Chondrocyte (in vitro differentiated cells): Measurements from ENCODE around the gene KCTD19. TPM values are rescaled to one million over a fixed set of nuclear protein-coding genes. Genes with fewer than 3 reads are reported as not detected.
A peak's percentile ranks its signal among the peaks of the same experiment; 100 is the strongest.
"Not testable (repeated sequence)": the region's sequence is repeated elsewhere in the genome, so short reads cannot be mapped to it uniquely, and the experiment has no call there.

Experiments
- DNase-seq: peaks from one replicate; pipeline ENCODE4 v3.0.0; 2021; ENCODE audit warnings: mixed read lengths, low spot score
- H3K27ac Mint-ChIP-seq: one replicate; pipeline ENCODE4 v1.8.0; 2021; ENCODE audit warnings: mild to moderate bottlenecking, moderate library complexity, mixed read lengths; ENCODE audit not compliant: unreplicated experiment
- H3K27me3 Mint-ChIP-seq: 2 replicates; pipeline ENCODE4 v1.8.0; 2021; ENCODE audit warnings: low read depth, mixed read lengths
- H3K36me3 Mint-ChIP-seq: 2 replicates; pipeline ENCODE4 v1.8.0; 2021; ENCODE audit warnings: low read depth, mixed read lengths
- H3K4me1 Mint-ChIP-seq: 2 replicates; pipeline ENCODE4 v1.8.0; 2021; ENCODE audit warnings: low read depth, mild to moderate bottlenecking, mixed read lengths
- H3K4me3 Mint-ChIP-seq: one replicate; pipeline ENCODE4 v1.8.0; 2021; ENCODE audit warnings: mild to moderate bottlenecking, moderate library complexity, mixed read lengths; ENCODE audit not compliant: unreplicated experiment
- H3K9me3 Mint-ChIP-seq: 2 replicates; pipeline ENCODE4 v1.8.0; 2021; ENCODE audit warnings: low read depth, mixed read lengths
- long read RNA-seq: library from polyadenylated mRNA; stranded (forward); transcript quantifications from one replicate; pipeline ENCODE4 v2.0.0, GENCODE V29; 2021
- total RNA-seq: library from RNA; stranded (reverse); gene quantifications from 3 replicates; pipeline ENCODE4 v1.2.1, GENCODE V29; 2021
- TF ChIP-seq, protein P1 (sequence below): fragments of 200-600 bp; sonication (generic); IDR thresholded peaks from 2 replicates; pipeline ENCODE4 v1.5.0; 2021; ENCODE audit warnings: antibody characterized with exemption, mild to moderate bottlenecking, moderate library complexity

Gene KCTD19
- total RNA-seq = not detected in 3 replicates
- long read RNA-seq, partial matches to known transcripts = 0 of 2 reads
- long read RNA-seq, other reads (novel, unspliced or antisense) = 2 of 2 reads

DNA sequence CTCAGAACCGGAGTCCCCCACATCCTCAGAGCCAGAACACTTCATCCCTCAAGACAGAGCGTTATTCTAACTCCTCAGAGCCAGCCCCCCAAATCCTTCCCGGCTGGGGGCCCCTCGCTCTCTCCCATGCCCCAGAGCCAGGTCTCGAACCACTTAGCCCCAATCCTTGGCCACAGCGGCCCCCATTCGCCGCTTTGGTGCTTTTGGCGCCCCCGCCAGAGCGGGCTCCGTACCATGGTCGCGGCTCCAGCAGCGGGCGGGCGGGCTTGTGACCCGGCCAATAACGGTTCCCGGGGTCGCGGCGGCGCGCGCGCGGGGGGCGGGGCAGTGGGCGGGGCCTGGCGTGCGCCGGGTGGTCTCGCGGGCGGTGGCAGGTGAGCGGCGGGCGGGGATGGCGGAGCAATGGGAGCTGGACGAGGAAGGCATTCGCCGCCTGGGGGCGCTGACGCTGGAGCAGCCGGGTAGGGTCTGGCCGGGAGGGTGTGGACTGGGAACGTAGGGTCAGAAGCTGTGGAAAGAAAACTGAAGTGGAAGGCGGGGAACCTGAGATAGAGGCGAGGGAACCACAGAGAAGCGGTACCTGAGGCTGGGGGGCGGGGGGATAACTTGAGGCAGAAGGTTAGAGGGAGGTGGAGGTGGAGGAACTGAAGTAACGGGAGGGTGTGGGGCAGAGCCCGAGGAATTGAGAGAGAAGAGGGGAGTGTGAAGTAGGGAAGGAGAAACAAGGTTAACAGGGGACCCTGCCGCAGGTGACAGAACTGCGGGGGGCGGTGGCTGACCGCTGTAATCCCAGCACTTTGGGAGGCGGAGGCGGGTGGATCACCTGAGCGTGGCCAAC, at the start of gene KCTD19, which contains the start of gene LRRC36:
Gene KCTD19 (minus strand): TSS at position 270 of the 838 bp plus-strand sequence. CDS start 34 bp downstream, at position 236.
Gene LRRC36 (plus strand): TSS at position 344 of the 838 bp plus-strand sequence. CDS start 48 bp downstream, at position 392.
- TF ChIP-seq, protein P1, sequence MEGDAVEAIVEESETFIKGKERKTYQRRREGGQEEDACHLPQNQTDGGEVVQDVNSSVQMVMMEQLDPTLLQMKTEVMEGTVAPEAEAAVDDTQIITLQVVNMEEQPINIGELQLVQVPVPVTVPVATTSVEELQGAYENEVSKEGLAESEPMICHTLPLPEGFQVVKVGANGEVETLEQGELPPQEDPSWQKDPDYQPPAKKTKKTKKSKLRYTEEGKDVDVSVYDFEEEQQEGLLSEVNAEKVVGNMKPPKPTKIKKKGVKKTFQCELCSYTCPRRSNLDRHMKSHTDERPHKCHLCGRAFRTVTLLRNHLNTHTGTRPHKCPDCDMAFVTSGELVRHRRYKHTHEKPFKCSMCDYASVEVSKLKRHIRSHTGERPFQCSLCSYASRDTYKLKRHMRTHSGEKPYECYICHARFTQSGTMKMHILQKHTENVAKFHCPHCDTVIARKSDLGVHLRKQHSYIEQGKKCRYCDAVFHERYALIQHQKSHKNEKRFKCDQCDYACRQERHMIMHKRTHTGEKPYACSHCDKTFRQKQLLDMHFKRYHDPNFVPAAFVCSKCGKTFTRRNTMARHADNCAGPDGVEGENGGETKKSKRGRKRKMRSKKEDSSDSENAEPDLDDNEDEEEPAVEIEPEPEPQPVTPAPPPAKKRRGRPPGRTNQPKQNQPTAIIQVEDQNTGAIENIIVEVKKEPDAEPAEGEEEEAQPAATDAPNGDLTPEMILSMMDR = peak; percentile 74
- H3K4me1 Mint-ChIP-seq = peaks cover 9% of the 10 kb centered on the region
- H3K9me3 Mint-ChIP-seq = no peaks in the 10 kb centered on the region
- peak within 1 kb of the TSS; percentile 22 for H3K27ac Mint-ChIP-seq
- DNase-seq = no peak
- H3K4me3 Mint-ChIP-seq = peak within 1 kb of the TSS; percentile 72
- H3K36me3 Mint-ChIP-seq = no peaks in the 10 kb centered on the region
- peaks cover 26% of the 10 kb centered on the region for H3K27me3 Mint-ChIP-seq

DNA sequence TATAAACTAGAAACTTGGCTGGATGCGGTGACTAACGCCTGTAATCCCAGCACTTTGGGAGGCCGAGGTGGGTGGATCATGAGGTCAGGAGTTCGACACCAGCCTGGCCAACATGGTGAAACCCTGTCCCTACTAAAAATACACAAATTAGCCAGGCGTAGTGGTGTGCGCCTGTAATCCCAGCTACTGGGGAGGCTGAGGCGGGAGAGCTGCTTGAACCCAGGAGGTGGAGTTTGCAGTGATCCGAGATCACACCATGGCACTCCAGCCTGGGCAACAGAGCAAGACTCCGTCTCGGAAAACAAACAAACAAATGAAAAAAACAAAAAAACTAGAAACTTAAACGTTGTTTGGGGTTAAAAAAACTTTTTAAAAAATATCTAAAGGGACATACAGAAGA, 49.5 kb upstream of the KCTD19 start:
- H3K4me3 Mint-ChIP-seq, H3K36me3 Mint-ChIP-seq, DNase-seq, H3K9me3 Mint-ChIP-seq, H3K27ac Mint-ChIP-seq, H3K4me1 Mint-ChIP-seq: not testable (repeated sequence)
- H3K27me3 Mint-ChIP-seq = peaks cover 13% of the 10 kb centered on the region

DNA sequence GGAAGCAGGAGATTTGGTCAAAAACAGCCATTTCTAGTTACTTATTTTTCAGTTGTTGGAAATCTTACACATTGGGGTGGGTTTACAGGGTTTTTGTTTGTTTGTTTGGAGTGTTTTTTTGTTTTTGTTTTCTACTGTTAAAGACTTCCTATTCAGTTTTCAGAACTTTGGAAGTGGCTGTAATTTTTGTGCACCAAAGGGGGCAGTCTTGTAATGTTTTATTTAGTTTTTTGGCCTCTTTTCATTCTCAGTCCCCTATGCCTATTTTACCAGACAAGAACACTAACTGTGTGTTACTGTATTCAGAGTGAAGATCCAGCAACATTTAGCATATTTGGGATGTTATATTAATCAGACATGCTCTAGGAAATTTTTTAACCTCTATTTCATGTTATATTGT, 46.1 kb upstream of the KCTD19 start:
- DNase-seq = no peak
- H3K9me3 Mint-ChIP-seq = no peaks in the 10 kb centered on the region
- no peaks in the 10 kb centered on the region for H3K36me3 Mint-ChIP-seq

DNA sequence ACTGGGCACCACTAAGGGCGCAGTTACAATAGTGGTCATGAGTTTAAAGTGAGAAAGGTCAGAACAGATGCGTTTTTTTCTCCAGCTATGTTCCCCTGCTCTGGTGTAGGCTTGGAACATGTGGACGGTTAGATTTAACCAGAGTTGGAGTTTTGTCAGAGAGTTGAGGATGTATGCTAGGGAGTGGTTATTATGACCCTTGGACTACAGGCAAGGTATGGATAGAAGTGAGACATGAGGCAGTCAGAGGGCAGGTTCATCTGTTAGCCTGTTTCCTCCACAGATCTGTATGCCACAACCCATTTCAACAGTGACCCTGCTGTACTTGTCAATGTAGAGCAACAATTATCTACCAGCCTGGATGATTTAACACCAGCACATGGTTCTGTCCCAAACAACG, 44.1 kb upstream of the KCTD19 start:
- no peaks in the 10 kb centered on the region for H3K4me1 Mint-ChIP-seq
- H3K4me3 Mint-ChIP-seq = no peak overlapping the region
- no peaks in the 10 kb centered on the region for H3K36me3 Mint-ChIP-seq
- peaks cover 8% of the 10 kb centered on the region for H3K27me3 Mint-ChIP-seq
- no peaks in the 10 kb centered on the region for H3K9me3 Mint-ChIP-seq
- H3K27ac Mint-ChIP-seq = no peak overlapping the region
- TF ChIP-seq, protein P1 = no peak
- DNase-seq = no peak

More for the DNA sequence above, 46.1 kb upstream of the KCTD19 start:
- no peak overlapping the region for H3K27ac Mint-ChIP-seq
- peaks cover 11% of the 10 kb centered on the region for H3K27me3 Mint-ChIP-seq
- H3K4me1 Mint-ChIP-seq = no peaks in the 10 kb centered on the region
- no peak overlapping the region for H3K4me3 Mint-ChIP-seq
- TF ChIP-seq, protein P1 = peak; percentile 78

DNA sequence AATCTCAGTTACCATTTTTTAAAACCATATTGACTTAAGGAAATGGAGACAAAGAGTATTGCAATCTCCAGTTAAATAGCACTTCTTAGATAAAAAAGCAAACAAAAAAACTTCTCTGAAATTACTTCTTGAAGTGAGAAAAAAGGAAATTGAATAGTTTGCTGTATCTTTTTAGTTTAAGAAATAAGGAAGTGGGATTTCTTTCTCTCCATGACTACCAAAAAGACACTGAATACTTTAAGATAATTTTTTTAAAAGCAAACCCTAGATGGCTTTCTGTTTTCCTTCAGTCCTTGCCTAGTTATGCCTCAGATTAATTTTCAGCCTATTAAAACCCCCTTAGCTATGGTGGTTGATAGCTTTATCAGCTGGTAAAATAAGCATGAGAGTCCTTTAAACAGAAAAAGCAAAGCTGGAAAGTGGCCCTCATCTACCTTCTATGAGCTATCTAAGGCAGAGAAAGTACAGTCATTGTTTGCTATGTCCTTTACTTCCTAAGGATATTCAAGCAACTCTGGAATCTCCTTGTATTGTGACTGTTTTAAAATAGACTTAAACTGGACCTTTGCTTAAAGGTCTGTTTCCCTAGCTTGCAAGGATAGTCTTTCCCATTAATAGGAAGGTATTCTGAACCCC, 38.2 kb upstream of the KCTD19 start:
- Mint-ChIP-seq H3K4me1 (no peaks in the 10 kb centered on the region), H3K36me3 (no peaks in the 10 kb centered on the region), H3K9me3 (no peaks in the 10 kb centered on the region), H3K27ac (no peak overlapping the region), H3K4me3 (no peak overlapping the region), H3K27me3 (peaks cover 26% of the 10 kb centered on the region)
- TF ChIP-seq, protein P1 = no peak
- no peak for DNase-seq
